ENCODE data around the gene UVSSA.
A peak's percentile ranks its signal among the peaks of the same experiment; 100 is the strongest.

Gene UVSSA

DNA sequence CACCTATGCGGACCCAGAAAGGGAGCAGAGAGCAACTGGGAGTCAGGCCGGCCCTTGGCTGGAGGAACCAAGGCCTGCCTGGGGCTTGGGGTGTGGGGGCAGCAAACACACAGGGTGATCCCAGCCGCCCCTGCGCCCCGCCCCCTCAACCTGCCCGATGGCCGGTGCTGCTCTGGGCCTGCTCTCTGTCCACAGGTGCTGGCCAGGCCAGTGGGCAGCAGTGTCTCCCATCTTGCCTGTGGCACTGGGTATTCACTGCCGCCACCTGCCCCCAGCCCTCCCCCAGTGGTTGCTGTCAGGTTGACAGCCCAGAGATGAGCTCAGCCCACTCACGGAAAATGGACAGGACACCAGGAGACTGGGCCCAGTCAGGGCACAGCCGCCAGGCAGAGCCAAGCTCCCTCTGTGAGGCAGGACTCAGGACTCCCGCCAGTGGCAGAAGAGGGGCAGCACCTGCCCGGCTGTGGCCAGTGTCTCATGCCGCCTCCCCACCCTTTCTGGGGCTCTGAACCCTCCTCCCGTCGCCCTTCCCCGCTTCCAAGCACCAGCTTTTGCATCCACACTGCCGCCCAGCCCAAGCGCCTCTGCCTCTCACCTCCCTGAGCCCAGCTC is 54.5 kb downstream of the UVSSA start:
- peaks cover 70% of the 10 kb centered on the region for H3K27me3 Mint-ChIP-seq (ENCODE audit: low read depth, poor library complexity)
- TF ChIP-seq, protein P1, sequence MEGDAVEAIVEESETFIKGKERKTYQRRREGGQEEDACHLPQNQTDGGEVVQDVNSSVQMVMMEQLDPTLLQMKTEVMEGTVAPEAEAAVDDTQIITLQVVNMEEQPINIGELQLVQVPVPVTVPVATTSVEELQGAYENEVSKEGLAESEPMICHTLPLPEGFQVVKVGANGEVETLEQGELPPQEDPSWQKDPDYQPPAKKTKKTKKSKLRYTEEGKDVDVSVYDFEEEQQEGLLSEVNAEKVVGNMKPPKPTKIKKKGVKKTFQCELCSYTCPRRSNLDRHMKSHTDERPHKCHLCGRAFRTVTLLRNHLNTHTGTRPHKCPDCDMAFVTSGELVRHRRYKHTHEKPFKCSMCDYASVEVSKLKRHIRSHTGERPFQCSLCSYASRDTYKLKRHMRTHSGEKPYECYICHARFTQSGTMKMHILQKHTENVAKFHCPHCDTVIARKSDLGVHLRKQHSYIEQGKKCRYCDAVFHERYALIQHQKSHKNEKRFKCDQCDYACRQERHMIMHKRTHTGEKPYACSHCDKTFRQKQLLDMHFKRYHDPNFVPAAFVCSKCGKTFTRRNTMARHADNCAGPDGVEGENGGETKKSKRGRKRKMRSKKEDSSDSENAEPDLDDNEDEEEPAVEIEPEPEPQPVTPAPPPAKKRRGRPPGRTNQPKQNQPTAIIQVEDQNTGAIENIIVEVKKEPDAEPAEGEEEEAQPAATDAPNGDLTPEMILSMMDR (IDR thresholded peaks at IDR 0.05): no peak
- no peak overlapping the region for H3K27ac Mint-ChIP-seq
- H3K4me1 Mint-ChIP-seq: no peaks in the 10 kb centered on the region
- no peaks in the 10 kb centered on the region for H3K36me3 Mint-ChIP-seq (ENCODE audit: low read depth)
- H3K9me3 Mint-ChIP-seq: peaks cover 25% of the 10 kb centered on the region
- no peak overlapping the region for H3K4me3 Mint-ChIP-seq
- peak; percentile 5 for DNase-seq

DNA sequence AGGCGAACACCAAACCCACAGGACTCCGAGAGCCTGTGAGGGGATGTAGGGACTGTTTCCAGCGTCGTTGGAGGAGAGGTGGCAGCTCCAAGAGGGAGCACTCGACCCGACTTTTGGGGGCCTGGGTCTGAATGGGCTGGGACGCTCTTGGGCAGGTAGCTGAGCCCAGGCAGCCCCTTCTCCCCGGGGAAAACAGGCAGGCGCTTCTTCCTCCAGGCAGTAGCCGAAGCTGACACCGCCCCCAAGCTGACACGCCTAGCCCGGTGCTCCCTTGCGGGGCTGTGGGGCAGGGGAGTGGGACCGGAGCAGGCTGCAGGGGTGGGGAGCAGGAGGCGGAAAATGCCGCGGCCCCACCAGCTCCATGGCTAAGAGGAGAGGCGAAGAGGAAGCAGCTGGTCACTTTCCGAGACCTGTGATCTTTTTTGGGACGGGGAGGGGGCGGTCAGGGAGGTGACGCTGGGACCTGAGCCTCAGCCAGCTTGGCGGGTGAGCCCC is 55.1 kb downstream of the UVSSA start:
- Mint-ChIP-seq H3K4me1 (no peaks in the 10 kb centered on the region), H3K4me3 (no peak overlapping the region), H3K9me3 (peaks cover 21% of the 10 kb centered on the region), H3K36me3 (ENCODE audit: low read depth) (no peaks in the 10 kb centered on the region), H3K27me3 (ENCODE audit: low read depth, poor library complexity) (peaks cover 75% of the 10 kb centered on the region), H3K27ac (no peak overlapping the region)
- DNase-seq: no peak
- TF ChIP-seq, protein P1 (IDR thresholded peaks at IDR 0.05): no peak

DNA sequence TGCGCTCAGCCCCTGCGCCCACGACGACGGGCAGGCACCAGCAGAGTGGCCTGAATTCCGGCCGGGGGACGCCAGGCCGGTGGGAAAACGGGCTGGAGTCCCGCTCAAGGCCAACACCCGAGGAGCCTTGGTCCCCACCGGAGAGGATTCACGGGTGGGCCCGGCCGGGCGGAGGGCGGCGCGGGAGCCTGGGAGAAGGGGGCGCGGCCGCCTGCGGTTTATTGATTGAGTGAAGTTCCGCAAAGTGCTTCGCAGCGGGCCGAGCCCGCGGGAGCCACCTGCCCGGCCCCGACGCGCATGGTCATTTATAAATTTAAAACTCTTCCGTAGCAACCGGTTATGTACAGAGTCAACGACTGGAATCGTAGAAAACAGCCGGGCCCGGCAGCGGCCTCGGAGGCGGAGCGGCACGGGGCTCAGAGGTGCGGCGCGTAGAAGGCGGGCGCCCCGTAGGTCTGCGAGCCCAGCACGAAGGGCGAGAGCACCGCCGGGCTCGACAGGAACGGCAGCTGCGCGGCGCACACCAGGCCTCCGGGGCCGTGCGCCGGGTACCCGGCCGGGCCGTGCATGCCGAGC is 55.6 kb downstream of the UVSSA start:
- H3K36me3 Mint-ChIP-seq (ENCODE audit: low read depth): no peaks in the 10 kb centered on the region
- H3K4me3 Mint-ChIP-seq: no peak overlapping the region
- DNase-seq: no peak
- H3K27ac Mint-ChIP-seq: no peak overlapping the region
- H3K9me3 Mint-ChIP-seq: peaks cover 22% of the 10 kb centered on the region
- TF ChIP-seq, protein P1 (IDR thresholded peaks at IDR 0.05): no peak
- H3K27me3 Mint-ChIP-seq (ENCODE audit: low read depth, poor library complexity): peaks cover 80% of the 10 kb centered on the region
- H3K4me1 Mint-ChIP-seq: no peaks in the 10 kb centered on the region

DNA sequence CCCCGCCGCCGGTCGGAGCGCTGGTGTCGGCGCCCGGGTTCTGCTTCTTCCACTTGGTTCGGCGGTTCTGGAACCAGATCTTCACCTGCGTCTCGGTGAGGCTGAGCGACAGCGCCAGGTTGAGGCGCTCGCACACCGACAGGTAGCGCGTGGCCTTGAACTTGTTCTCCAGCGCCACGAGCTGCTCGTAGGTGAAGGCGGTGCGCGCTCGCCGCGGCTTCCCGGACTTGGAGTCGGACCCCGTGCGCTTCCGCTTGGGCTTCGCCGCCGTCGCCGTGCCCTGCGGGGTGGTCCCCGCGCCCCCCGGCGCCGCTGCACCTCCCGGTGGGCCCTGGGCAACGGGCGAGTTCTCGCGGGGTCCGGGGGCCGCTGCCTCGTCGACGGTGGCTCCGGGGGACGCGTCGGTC is 56.2 kb downstream of the UVSSA start:
- Mint-ChIP-seq H3K27me3 (ENCODE audit: low read depth, poor library complexity) (peaks cover 86% of the 10 kb centered on the region), H3K4me1 (no peaks in the 10 kb centered on the region), H3K9me3 (peaks cover 22% of the 10 kb centered on the region), H3K36me3 (ENCODE audit: low read depth) (no peaks in the 10 kb centered on the region), H3K27ac (no peak overlapping the region), H3K4me3 (no peak overlapping the region)
- TF ChIP-seq, protein P1 (IDR thresholded peaks at IDR 0.05): no peak
- no peak for DNase-seq

DNA sequence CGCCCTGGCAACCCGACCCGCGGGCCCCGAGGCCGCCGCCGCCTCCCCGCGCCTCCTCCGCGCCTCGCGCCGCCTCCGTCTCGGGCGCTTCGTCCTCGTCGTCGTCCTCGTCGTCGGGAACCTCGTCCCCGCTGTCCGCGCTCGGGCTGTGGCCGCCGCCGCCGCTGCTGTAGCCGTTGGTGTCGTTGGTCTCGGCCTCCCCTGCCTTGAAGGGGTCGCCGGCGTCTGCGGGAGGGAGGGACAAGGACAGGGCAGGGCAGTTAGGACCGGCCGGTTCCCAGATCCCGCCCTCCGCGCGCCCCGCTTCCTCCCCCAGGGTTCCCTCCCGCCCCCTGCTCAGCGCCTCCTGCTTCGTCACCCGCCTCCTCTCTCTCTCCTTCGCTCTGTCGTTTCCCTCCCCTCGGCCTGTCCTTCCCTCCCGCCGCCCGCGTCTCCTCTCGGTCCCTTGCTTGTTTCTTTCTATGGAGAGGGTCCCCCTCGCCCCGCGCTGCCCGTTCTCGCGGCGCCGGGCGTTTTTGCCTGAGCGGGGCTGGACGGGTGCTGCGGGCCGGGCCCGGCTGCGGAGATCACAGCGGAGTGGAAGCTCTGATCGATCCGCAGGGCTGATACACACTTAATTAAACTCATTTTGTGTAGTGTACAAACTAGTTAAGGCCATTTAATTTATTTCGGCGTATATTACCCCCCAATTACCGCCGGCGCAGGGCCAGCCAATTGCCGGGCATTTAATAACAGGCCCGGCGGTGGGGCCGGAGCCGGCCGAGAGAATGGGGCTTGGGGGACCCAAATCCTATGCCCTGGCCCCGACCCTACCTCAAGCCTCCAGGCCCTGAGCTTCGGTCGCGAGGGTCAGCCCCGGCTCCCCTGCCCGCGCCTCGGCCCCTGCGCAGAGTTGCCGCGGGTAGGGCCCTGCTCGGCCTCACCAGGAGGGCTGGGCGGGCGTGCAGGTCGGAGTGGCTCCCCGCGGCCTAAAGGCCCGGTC is 56.9 kb downstream of the UVSSA start:
- Mint-ChIP-seq H3K27me3 (ENCODE audit: low read depth, poor library complexity) (peaks cover 88% of the 10 kb centered on the region), H3K27ac (no peak overlapping the region), H3K4me3 (no peak overlapping the region), H3K4me1 (no peaks in the 10 kb centered on the region), H3K36me3 (ENCODE audit: low read depth) (no peaks in the 10 kb centered on the region), H3K9me3 (peaks cover 16% of the 10 kb centered on the region)
- TF ChIP-seq, protein P1 (IDR thresholded peaks at IDR 0.05): no peak
- peak; percentile 45 for DNase-seq
